GM19463 (cell line): Measurements from ENCODE around the gene CAP1.
"Not testable (repeated sequence)": the region's sequence is repeated elsewhere in the genome, so short reads cannot be mapped to it uniquely, and the experiment has no call there.

Experiments
- ATAC-seq: cut with Tn5 transposase; IDR thresholded peaks from one replicate; pipeline ENCODE4 v1.9.1; 2021; ENCODE audit warnings: mild to moderate bottlenecking, moderate library complexity; ENCODE audit not compliant: unreplicated experiment

Gene CAP1

DNA sequence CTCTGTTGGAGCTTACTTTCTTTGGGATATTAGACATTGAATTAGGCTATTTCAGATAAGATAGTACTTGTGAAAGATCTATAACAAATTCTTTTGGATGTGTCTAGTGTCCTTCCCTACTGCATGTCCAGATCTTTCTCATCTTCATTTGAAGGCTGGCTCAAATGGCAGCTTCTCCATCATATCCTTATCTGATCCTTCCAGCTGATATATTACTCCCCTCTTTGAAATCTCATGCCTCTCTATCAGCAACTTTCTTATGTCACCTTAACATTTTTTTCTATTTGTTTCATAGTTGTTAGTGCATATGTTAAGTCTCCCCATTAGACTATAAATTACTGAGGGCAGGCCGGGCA lies 17.5 kb downstream of the CAP1 start:
- no peak for ATAC-seq

DNA sequence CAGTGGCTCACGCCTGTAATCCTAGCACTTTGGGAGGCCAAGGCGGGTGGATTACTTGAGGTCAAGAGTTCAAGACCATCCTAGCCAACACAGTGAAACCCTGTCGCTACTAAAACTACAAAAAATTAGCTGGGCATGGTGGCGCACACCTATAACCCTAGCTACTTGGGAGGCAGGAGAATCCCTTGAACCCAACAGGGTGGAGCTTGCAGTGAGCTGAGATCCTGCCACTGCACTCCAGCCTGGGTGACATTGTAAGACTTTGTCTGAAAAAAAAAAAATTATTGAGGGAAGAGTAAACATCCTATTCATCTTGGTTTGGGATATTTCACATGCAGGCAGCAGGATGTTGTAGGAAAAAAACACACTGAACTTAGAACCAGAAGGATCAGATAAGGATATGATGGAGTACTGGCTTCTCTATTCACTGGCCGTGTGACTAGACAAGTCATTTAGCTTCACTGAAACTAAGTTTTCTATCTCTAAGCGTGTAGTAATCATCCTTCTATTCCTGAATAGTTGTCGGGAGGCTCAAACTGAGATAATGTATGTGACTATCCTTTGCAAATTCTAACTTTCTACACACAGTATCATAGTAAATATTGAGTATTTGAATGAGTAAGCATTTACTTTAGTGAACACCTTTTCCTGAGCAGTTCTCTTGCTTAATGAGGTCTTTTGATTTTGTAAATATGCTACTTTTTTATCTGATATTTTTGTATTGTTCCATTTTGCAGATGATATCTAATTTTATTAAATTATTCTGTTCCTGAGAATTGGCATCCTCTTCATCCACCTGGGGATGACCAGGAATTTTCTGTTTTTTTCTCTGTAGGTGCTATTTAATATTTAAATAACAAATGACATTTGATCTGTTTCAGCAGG lies 18.2 kb downstream of the CAP1 start:
- no peak for ATAC-seq

GRCh38 chr1:40059338-40059959 lies 18.9 kb downstream of the CAP1 start:
- peak; percentile 35 for ATAC-seq

DNA sequence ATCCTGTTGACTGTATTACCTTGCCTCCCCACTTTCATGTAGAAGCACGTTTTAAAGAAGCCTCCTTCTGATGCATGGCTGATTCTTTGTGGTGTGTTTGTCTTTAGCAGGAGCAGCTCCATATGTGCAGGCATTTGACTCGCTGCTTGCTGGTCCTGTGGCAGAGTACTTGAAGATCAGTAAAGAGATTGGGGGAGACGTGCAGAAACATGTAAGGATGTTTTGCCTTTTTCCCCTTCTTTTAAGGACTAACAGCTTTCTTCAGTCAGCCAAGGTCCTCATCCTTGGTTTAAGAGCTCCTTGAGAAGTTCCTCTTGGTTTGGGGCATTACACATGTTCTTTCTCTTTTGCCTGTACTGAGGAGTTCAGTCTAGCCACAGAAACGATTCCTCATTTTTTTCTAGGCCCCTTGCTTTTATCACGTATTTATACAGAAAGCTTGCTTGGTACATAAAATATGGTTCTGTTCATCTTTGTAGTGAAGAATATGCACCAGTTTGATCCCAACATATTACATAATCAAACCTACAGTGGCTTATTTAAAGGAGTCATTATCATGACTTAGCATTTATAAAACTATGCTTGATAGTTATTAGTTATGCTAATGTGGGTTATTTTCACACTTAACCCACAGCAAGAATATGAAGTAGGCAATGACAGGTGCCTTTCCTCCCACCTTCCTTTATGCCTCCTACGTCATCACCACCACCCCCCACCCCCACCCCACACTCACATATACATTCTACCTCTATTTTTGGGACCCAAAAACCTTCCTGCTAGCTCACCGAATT lies 19.6 kb downstream of the CAP1 start:
- no peak for ATAC-seq

DNA sequence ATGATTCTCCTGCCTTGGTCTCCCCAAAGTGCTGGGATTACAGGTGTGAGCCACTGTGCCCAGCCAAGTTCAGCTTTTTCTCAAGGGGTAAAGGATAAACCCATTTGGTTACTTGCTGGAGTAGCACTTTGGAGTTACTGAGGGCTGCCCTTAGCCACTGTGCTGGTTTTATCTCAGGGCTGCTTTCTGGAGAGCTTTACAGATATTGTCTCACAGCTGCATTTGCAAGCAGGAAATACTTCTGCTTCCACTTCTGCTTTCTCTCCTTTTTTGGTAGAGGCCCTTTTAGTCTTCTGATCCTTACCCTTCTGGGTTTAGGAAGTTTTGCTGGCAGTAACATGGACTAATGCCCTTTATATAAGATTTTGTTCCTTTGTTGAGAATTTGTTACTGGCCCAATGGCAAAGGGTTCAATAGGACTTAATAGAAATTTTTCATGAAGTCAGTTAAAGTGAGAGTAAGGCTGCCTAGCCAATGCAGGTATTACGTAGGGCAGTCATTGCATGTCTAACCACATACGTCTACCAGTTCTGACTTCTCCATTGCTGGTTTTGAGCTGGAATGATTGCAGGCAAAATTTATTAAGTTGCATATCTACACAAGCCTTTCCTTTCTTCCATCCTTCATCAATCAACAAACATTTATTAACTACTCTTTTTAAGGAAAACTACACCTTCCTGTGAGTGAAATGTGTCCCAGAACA lies 24.4 kb downstream of the CAP1 start:
- ATAC-seq: peak; percentile 65

DNA sequence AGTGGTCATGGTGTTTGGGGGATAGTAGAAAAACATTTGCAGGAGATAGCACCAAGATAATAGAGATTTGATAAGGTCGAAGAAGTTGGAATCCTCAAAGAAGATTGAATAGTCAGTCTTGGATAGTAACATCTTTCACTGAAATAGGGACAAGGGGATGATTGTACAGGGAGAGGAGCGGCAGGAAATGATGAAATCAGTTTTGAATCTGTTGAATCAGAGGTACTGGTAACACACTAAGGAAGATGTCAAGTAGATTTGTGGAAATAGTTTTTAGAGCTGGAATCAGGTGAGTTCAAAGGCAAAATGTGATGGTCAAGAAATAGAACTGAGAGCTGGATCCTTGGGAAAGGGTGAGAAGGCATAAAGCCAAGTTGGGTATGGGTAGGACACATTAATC lies 26.5 kb downstream of the CAP1 start:
- no peak for ATAC-seq

GRCh38 chr1:40067851-40068250 lies 27.3 kb downstream of the CAP1 start:
- no peak for ATAC-seq

DNA sequence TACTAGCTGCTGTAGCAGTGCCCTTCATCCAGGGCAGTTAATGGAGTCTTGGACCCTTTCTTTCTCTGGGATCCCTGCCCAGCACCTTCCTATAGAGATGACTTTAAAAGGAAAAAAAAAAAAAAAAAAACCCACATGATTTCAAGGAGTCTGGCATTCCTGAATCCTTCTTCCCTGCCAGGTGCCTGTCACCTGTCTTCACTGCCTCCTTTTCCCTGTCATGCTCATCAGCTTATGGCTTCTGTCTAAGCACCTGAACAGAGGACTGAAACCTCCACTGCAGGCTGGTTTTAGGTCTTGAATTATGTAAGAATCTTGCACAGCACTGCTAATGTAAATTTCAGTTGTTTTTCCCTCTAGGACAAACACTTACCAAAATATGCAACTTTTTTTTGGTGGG lies 31.6 kb downstream of the CAP1 start:
- no peak for ATAC-seq

GRCh38 chr1:40073062-40073461 lies 32.5 kb downstream of the CAP1 start:
- no peak for ATAC-seq

DNA sequence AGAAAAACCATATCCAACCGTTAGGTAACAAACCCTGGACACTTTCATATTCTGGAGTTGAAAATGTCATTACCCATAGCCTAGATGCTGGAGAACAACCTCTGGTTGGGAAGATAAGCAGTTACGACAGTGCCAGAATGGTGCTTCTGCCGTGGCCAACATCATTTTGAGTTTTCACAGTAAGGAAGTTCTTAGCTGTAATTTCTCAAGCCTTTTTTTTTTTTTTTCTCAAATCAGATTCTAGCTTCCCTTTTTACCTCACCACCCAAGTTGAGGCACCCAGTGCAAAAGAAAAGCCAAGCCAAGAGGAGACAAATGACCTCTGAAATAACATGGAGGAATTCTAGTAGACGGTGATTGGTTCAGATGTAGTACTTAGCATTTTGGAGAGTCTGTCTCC lies 34.7 kb downstream of the CAP1 start:
- no peak for ATAC-seq

DNA sequence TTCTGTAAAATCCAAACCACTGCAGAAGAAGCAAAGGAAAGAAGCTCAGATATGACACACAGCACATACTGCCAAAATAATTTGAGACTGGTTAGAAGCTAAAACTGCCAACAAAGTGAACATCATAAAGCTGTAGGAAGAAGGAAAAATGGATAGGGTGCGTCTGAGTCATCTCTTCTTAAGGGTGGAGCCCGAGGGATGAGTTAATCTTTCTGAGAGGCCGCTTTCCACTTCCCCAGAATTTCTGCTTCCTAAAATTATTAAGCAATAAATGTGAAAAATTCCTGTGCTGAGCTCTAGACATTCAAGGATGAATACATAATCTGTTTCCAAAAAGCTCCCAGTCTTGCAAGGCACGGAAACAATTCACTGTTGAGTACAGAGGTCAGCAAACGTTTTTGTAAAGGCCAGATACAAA lies 36.4 kb downstream of the CAP1 start:
- ATAC-seq: no peak

DNA sequence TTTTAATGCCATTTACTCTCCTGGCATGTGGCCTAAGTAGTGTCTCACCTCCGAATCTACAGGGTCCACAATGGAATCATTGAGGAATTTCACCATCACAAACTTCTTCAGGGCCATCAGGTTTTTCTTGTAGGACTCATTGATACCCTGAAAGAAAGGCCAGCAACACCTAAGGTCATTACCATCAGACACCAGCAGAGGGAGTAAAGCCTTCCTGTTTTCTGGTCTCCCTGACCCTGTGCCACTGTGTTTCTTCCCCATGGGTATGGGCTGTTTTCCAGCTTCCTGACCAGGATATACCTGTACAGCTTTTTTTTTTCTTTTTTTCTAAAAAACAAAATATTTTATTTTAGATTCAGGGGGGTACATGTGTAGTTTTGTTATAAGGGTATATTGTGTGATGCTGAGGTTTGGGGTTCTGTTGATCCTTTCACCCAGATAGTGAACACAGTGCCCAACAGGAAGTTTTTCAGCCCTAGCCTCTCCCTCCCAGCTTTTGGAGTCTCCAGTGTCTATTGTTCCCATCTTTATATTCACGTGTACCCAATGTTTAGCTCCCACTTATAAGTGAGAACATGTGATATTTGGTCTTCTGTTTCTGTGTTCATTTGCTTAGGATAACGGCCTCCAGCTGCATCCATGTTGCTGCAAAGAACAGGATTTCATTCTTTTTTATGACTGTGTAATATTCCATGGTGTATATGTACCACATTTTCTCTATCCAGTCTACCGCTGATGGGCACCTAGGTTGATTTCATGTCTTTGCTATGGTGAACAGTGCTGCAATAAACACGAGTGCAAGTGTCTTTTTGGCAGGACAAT lies 38.2 kb downstream of the CAP1 start:
- no peak for ATAC-seq

DNA sequence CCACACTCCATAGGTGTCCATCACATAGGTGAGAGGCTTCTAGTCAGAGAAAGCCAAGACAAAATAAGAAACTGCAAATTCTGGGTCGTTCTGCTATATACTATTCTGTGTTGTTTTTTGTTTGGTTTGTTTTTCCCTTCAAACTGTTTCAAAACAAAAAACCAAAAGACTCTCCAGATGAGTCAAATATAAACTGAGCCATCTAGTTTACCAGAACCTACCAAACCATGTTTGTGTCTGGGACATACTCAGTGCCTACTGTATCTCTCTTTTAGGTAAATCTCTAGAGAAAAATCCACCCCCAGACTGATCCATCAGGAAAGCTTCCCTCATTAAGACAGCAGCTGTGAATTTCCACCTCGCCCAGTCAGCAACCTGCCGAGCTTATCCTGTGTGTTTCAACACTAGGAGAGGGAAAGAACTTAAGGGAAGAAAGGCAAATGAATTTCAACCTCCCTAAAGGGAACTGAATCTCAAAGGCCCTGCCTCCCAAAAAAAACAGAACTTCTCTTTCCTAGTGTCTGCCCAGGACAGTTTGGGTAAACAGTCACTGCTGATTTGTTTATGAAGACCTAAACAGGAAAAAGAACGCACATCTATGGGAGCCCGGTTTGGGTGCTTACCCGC lies 39.4 kb downstream of the CAP1 start:
- no peak for ATAC-seq

- no peak for ATAC-seq
Observed at GRCh38 chr1:40081871-40082270, 41.3 kb downstream of the CAP1 start.

- not testable (repeated sequence) for ATAC-seq
Observed at GRCh38 chr1:40084750-40085149, 44.2 kb downstream of the CAP1 start.

GRCh38 chr1:40090652-40091355 lies 50.3 kb downstream of the CAP1 start:
- no peak for ATAC-seq

DNA sequence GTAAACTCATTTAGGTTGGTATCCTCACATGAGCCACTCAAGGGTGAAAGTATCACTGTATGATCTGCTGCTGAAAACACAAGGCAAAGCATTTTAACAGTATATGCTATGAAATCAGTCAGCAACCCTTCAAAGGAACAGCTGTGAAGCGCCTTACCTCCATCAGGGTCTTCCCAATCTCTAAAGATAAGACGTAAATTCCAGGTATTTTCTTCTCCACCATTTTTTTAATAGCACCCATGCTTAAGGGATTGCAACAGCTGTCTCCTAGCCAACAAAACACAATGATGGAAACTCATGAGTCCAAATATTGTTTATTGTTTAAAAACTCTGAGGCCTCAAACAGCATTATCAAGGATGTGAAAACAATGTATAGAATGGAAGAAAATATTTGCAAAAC lies 51.7 kb downstream of the CAP1 start:
- no peak for ATAC-seq

GRCh38 chr1:40092706-40093639 lies 52.4 kb downstream of the CAP1 start:
- ATAC-seq: no peak
